HepG2 (cell line): Measurements from ENCODE around the gene VAX1. TPM values are rescaled to one million over a fixed set of nuclear protein-coding genes. Genes with fewer than 3 reads are reported as not detected.

Source experiments
- ATAC-seq: fragments of 200-7000 bp; cut with Tn5 transposase; 3 replicates; pipeline ENCODE4 v1.9.1; 2020; ENCODE audit warnings: mild to moderate bottlenecking, moderate library complexity
- BruUV-seq: library from RNA; stranded (reverse); fragments of 400-500 nt; replicated peaks from 2 replicates; lab custom pipeline; 2021; lab: Mats Ljungman, UMichigan
- CTCF ChIA-PET: fragments of 300-600 bp; formaldehyde crosslinking; extraction: SDS; loops from one replicate; lab custom pipeline; 2021; ENCODE audit warnings: low total read pairs, inconsistent platforms, low intra/inter-chr PET ratio; lab: Yijun Ruan, JAX
- POLR2A ChIA-PET: fragments of 350-600 bp; sonication (Branson Sonifier 250); formaldehyde crosslinking; loops from one replicate; lab custom pipeline; 2020; ENCODE audit warnings: antibody characterized with exemption, inconsistent platforms; lab: Yijun Ruan, JAX
- DNase-seq: peaks from one replicate; pipeline ENCODE4 v3.0.0-alpha.2; 2015; ENCODE audit warnings: low spot score
- FAIRE-seq: peaks from 3 replicates; lab custom pipeline; 2011; peaks lifted over from hg19 to GRCh38; lab: Jason Lieb, UNC
- H2AFZ ChIP-seq: one replicate; pipeline ENCODE4 v1.6.1; 2011; ENCODE audit warnings: low read length, inconsistent platforms
- H3K27ac ChIP-seq: fragments of 300-600 bp; 3 replicates; pipeline ENCODE4 v1.8.0; 2011; ENCODE audit warnings: mixed run types, mild to moderate bottlenecking, mixed read lengths, low read length, inconsistent platforms; ENCODE audit not compliant: insufficient read depth; ENCODE audit errors: extremely low read length
- H3K27me3 ChIP-seq, 2 experiments: fragments of 200-600 bp in 1 of 2; 2 replicates in 1 of 2; 3 replicates in 1 of 2; pipeline versions ENCODE4 v1.6.0 to v1.8.0; 2011; ENCODE audit warnings: low read length in 2 of 2, mild to moderate bottlenecking in 2 of 2, moderate library complexity in 2 of 2, inconsistent platforms in 1 of 2; ENCODE audit not compliant: insufficient read depth in 2 of 2, control insufficient read depth in 1 of 2
- H3K36me3 ChIP-seq, 2 experiments: fragments of 200-600 bp in 1 of 2; replicated peaks in 1 of 2; 2 replicates in 1 of 2; 3 replicates in 1 of 2; pipeline versions ENCODE4 v1.5.1 to v1.8.0; 2011; ENCODE audit warnings: low read length in 2 of 2, inconsistent platforms in 1 of 2; ENCODE audit not compliant: insufficient read depth in 2 of 2, control insufficient read depth in 1 of 2
- H3K4me1 ChIP-seq: 2 replicates; pipeline ENCODE4 v1.5.1; 2012; ENCODE audit warnings: low read length, inconsistent platforms; ENCODE audit not compliant: insufficient read depth
- H3K4me2 ChIP-seq: 2 replicates; pipeline ENCODE4 v1.6.0; 2011; ENCODE audit warnings: low read depth, low read length, inconsistent platforms
- H3K4me3 ChIP-seq, 3 experiments: fragments of 200-600 bp in 1 of 3; sonication (generic), shearing (Covaris generic) in 1 of 3; replicated peaks in 1 of 3; 2 replicates each; pipeline ENCODE4 v1.5.1; 2011 to 2016; ENCODE audit warnings: low read length in 3 of 3, inconsistent platforms in 2 of 3, low read depth in 2 of 3, mild to moderate bottlenecking in 2 of 3, control low read depth in 1 of 3, mixed read lengths in 1 of 3; ENCODE audit not compliant: insufficient read depth in 1 of 3
- H3K79me2 ChIP-seq: one replicate; pipeline ENCODE4 v1.6.1; 2011; ENCODE audit warnings: low read length, inconsistent platforms; ENCODE audit not compliant: insufficient read depth
- H3K9ac ChIP-seq: 2 replicates; pipeline ENCODE4 v1.6.0; 2011; ENCODE audit warnings: mild to moderate bottlenecking, low read depth, low read length, inconsistent platforms; ENCODE audit not compliant: insufficient read depth
- H3K9me3 ChIP-seq: 2 replicates; pipeline ENCODE4 v1.5.1; 2012; ENCODE audit warnings: mild to moderate bottlenecking, low read length
- H4K20me1 ChIP-seq: 2 replicates; pipeline ENCODE4 v1.6.0; 2011; ENCODE audit warnings: inconsistent platforms, mild to moderate bottlenecking, low read length, moderate library complexity; ENCODE audit not compliant: insufficient read depth
- ATF7 ChIP-seq, 2 experiments: fragments of 450-650 bp in 1 of 2; sonication (generic) in 1 of 2; formaldehyde crosslinking in 1 of 2; IDR thresholded peaks; 2 replicates each; pipeline versions ENCODE4 v1.4.0 to v1.6.1; 2016 to 2020; ENCODE audit warnings: antibody characterized with exemption in 1 of 2, mild to moderate bottlenecking in 1 of 2, missing genetic modification reagents in 1 of 2
- MAFF ChIP-seq: IDR thresholded peaks from 2 replicates; pipeline ENCODE4 v1.6.1; 2011; ENCODE audit warnings: low read depth, low read length, improper control_type of control experiment
- MAFK ChIP-seq, 2 experiments: IDR thresholded peaks in 1 of 2; conservative IDR thresholded peaks in 1 of 2; 2 replicates each; pipeline ENCODE4 v1.6.1; 2011; ENCODE audit warnings: improper control_type of control experiment in 2 of 2, low read length in 2 of 2
- PHF20 ChIP-seq: sonication (generic); formaldehyde crosslinking; IDR thresholded peaks from 2 replicates; pipeline ENCODE4 v1.5.0; 2020; ENCODE audit warnings: mild to moderate bottlenecking, missing genetic modification reagents
- PHF5A ChIP-seq: IDR thresholded peaks from one replicate; pipeline ENCODE4 v1.6.1; 2018; ENCODE audit warnings: low read depth, missing genetic modification reagents; ENCODE audit not compliant: unreplicated experiment
- whole genome bisulfite sequencing: methylation state at CpG from one replicate; pipeline ENCODE4 v1.1.6; 2017; ENCODE audit warnings: low lambda C conversion rate; 5-methylcytosine and 5-hydroxymethylcytosine counted together
- in situ Hi-C: cut with HindIII; loops from 2 replicates; pipeline ENCODE4 v1.10.0; 2017; ENCODE audit warnings: low pct_unique_long_range_greater_than_20kb; ENCODE audit not compliant: extremely low pct_ligation_motif_present
- intact Hi-C: fragments of 100-400 bp; cut with micrococcal nuclease; formaldehyde crosslinking; loops from one replicate; pipeline ENCODE4 v1.10.0; 2022; ENCODE audit not compliant: unreplicated experiment
- polyA plus RNA-seq, 8 experiments: library from polyadenylated mRNA; depleted of rRNA in 3 of 8; stranded (reverse) in 7 of 8; unstranded in 1 of 8; fragments of >200 nt; fragmentation: Illumina TruSeq in 4 of 8; extraction: Trizol in 4 of 8; gene quantifications; 2 replicates each; pipeline versions ENCODE4 v1.2.1 to v1.2.3, GENCODE V29; 2011 to 2016; ENCODE audit warnings: low read depth in 4 of 8, missing spikeins in 1 of 8, mixed read lengths in 1 of 8; ENCODE audit not compliant: insufficient read depth in 1 of 8
- total RNA-seq, 5 experiments: library from RNA; depleted of rRNA; stranded (reverse); fragments of >200 nt; fragmentation: Illumina TruSeq; extraction: Trizol; gene quantifications; 2 replicates each; pipeline ENCODE4 v1.2.3, GENCODE V29; 2016; ENCODE audit warnings: low read depth in 1 of 5

The VAX1 gene
- total and polyA plus RNA-seq, 2 of the 13 experiments (the other 11 are each of a cell fraction or from before 2014, with no cell fraction given): not detected

DNA sequence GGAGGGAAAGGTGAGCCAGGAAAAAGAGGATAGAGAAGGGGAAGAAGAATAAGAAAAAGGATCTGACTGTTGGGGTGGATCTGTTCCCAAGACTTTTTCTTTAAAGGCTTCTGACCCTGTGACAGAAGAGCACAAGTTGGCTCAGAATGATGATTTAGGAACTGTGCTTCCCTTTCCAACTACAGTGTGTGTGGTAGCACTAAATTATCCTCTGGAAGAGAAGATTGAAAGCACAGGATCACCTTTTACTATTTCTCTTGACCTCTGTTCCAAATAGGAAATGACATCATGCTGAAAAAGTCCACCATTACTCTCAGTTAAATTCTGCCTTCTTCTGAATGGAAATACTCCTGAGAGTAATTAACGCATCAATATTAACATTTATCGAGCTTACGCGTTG lies 47.2 kb downstream of the VAX1 start:
- no peaks in the 10 kb centered on the region for H3K9me3 ChIP-seq
- DNase-seq (no peak), FAIRE-seq (no peak), ATAC-seq (no peak)
- BruUV-seq: no TSS peak
- TF ChIP-seq PHF5A (CRISPR knock-in tag) (no peak), ATF7 (IDR thresholded peaks at IDR 0.05) (0 out of 2 replicates have a peak, but pooled peaks have one; percentile 33), ATF7 (CRISPR knock-in tag; IDR thresholded peaks at IDR 0.05) (no peak)
- in situ Hi-C loops: no loop called here
- no peaks in the 10 kb centered on the region for H3K36me3 ChIP-seq
- no peaks in the 10 kb centered on the region for H3K4me1 ChIP-seq
- ChIA-PET POLR2A (no interaction called here), CTCF (no interaction called here)
- peaks cover 1 to 24% of the 10 kb centered on the region in 2 experiments; a peak in 2 of 5 replicates for H3K27me3 ChIP-seq
- H3K27ac ChIP-seq: no peak overlapping the region
- intact Hi-C loops: no loop called here
- WGBS: 66% methylated on average over 4 of the region's 4 CpGs
- H3K4me3 ChIP-seq: no peak overlapping the region
- H3K4me2 ChIP-seq: no peak overlapping the region
- H2AFZ ChIP-seq: no peak overlapping the region
- H3K9ac ChIP-seq: no peak overlapping the region
- H3K79me2 ChIP-seq: no peaks in the 10 kb centered on the region
- no peaks in the 10 kb centered on the region for H4K20me1 ChIP-seq

GRCh38 chr10:117087521-117087920 lies 50.5 kb downstream of the VAX1 start:
- CTCF ChIA-PET: no interaction called here
- Histone ChIP-seq H3K36me3 (no peaks in the 10 kb centered on the region), H3K27ac (no peak overlapping the region), H3K9ac (no peak overlapping the region), H3K4me3 (no peak overlapping the region), H3K4me1 (no peaks in the 10 kb centered on the region), H2AFZ (no peak overlapping the region), H3K27me3 (peaks cover 1 to 18% of the 10 kb centered on the region in 2 experiments; a peak in 2 of 5 replicates), H4K20me1 (no peaks in the 10 kb centered on the region), H3K79me2 (no peaks in the 10 kb centered on the region), H3K9me3 (no peaks in the 10 kb centered on the region), H3K4me2 (no peak overlapping the region)
- ATAC-seq (no peak), DNase-seq (no peak), FAIRE-seq (no peak)
- POLR2A ChIA-PET: no interaction called here
- in situ Hi-C loops (no loop called here), intact Hi-C loops (no loop called here)
- WGBS: 3% methylated on average over 3 of the region's 3 CpGs
- TF ChIP-seq MAFK (conservative IDR thresholded peaks at IDR 0.05 in 1 of 2, IDR thresholded peaks at IDR 0.05 in 1 of 2; ENCODE audit: low read length in 2 of 2): peak; percentile 5 to 68; a peak in 2 of 4 replicates
- no peak for TF ChIP-seq PHF20 (CRISPR knock-in tag)
- TF ChIP-seq MAFF: 0 out of 2 replicates have a peak, but pooled peaks have one; percentile 4
- no TSS peak for BruUV-seq
